OCI-LY7 (cell line): Measurements from ENCODE around the gene GOLGA3. TPM values are rescaled to one million over a fixed set of nuclear protein-coding genes. Genes with fewer than 3 reads are reported as not detected.

ENCODE experiments used
- BruUV-seq: library from RNA; stranded (reverse); fragments of 400-500 nt; replicated peaks from 2 replicates; lab custom pipeline; 2021; lab: Mats Ljungman, UMichigan
- CTCF ChIA-PET: fragments of 300-600 bp; sonication (Branson Sonifier 250); formaldehyde crosslinking; loops from one replicate; lab custom pipeline; 2022; ENCODE audit warnings: antibody characterized with exemption; ENCODE audit not compliant: unreplicated experiment; lab: Charles Lee
- POLR2A ChIA-PET: fragments of 300-600 bp; sonication (Branson Sonifier 250); formaldehyde crosslinking; loops from one replicate; lab custom pipeline; 2022; ENCODE audit warnings: antibody characterized with exemption; lab: Charles Lee
- DNase-seq: peaks from one replicate; pipeline ENCODE4 v3.0.0-alpha.2; 2015; ENCODE audit warnings: low spot score
- H2AFZ ChIP-seq: fragments of 200-600 bp; sonication (generic), shearing (Covaris generic); 2 replicates; pipeline ENCODE4 v1.6.1; 2014; ENCODE audit warnings: mild to moderate bottlenecking, antibody characterized with exemption, low read length, moderate library complexity
- H3K27ac ChIP-seq: fragments of 200-600 bp; sonication (generic); 2 replicates; pipeline ENCODE4 v1.5.1; 2014; ENCODE audit warnings: mixed run types, low read depth, mild to moderate bottlenecking, moderate library complexity, low read length, inconsistent platforms; ENCODE audit not compliant: poor library complexity, severe bottlenecking
- H3K36me3 ChIP-seq: fragments of 200-600 bp; sonication (generic); 2 replicates; pipeline ENCODE4 v1.6.1; 2014; ENCODE audit warnings: mild to moderate bottlenecking, antibody characterized with exemption, low read length, moderate library complexity, mixed read lengths; ENCODE audit not compliant: insufficient read depth
- H3K4me1 ChIP-seq: fragments of 200-600 bp; sonication (generic); 2 replicates; pipeline ENCODE4 v1.5.1; 2014; ENCODE audit warnings: mild to moderate bottlenecking, low read length; ENCODE audit not compliant: insufficient read depth, poor library complexity, severe bottlenecking
- H3K4me2 ChIP-seq: fragments of 200-600 bp; sonication (generic); 2 replicates; pipeline ENCODE4 v1.6.1; 2014; ENCODE audit warnings: mild to moderate bottlenecking, low read length
- H3K4me3 ChIP-seq: fragments of 200-600 bp; sonication (generic); 2 replicates; pipeline ENCODE4 v1.5.1; 2014; ENCODE audit warnings: mild to moderate bottlenecking, low read depth, low read length; ENCODE audit not compliant: poor library complexity, severe bottlenecking
- H3K79me2 ChIP-seq: fragments of 200-600 bp; sonication (generic); 2 replicates; pipeline ENCODE4 v1.6.1; 2016; ENCODE audit warnings: low read depth, mild to moderate bottlenecking, low read length, moderate library complexity, mixed read lengths; ENCODE audit not compliant: insufficient read depth
- H3K9me2 ChIP-seq: fragments of 200-600 bp; sonication (generic); 2 replicates; pipeline ENCODE4 v1.6.1; 2016; ENCODE audit warnings: mild to moderate bottlenecking, low read length, mixed read lengths; ENCODE audit not compliant: insufficient read depth
- H3K9me3 ChIP-seq: fragments of 200-600 bp; sonication (generic); 2 replicates; pipeline ENCODE4 v1.6.1; 2014; ENCODE audit warnings: mild to moderate bottlenecking, mixed run types, low read length, mixed read lengths
- H4K20me1 ChIP-seq: fragments of 200-600 bp; sonication (generic); 2 replicates; pipeline ENCODE4 v1.6.1; 2014; ENCODE audit warnings: mild to moderate bottlenecking, antibody characterized with exemption, low read length, moderate library complexity, mixed read lengths; ENCODE audit not compliant: insufficient read depth
- EZH2phosphoT487 ChIP-seq: fragments of 200-600 bp; sonication (generic); IDR thresholded peaks from 2 replicates; pipeline ENCODE4 v1.6.1; 2018; ENCODE audit warnings: low read depth, borderline replicate concordance, mild to moderate bottlenecking, mixed run types, antibody characterized with exemption, low read length, moderate library complexity, mixed read lengths
- intact Hi-C: fragments of 100-400 bp; cut with micrococcal nuclease; formaldehyde crosslinking; loops from one replicate; pipeline ENCODE4 v1.10.0; 2022; ENCODE audit not compliant: unreplicated experiment
- total RNA-seq, 2 experiments: library from RNA; depleted of rRNA in 1 of 2; stranded (reverse); fragments of >200 nt in 1 of 2; shearing (Covaris generic) in 1 of 2; gene quantifications; 2 replicates each; pipeline ENCODE4 v1.2.3, GENCODE V29; 2014 to 2022
- TF ChIP-seq, protein P1 (sequence below): fragments of 200-600 bp; sonication (generic); conservative IDR thresholded peaks from 2 replicates; pipeline ENCODE4 v1.5.1; 2014; ENCODE audit warnings: mild to moderate bottlenecking, antibody characterized with exemption, low read length, moderate library complexity, mixed read lengths

The GOLGA3 gene
- total RNA-seq, 2 experiments from 2014 or later: 51.2 to 77.9 TPM

DNA sequence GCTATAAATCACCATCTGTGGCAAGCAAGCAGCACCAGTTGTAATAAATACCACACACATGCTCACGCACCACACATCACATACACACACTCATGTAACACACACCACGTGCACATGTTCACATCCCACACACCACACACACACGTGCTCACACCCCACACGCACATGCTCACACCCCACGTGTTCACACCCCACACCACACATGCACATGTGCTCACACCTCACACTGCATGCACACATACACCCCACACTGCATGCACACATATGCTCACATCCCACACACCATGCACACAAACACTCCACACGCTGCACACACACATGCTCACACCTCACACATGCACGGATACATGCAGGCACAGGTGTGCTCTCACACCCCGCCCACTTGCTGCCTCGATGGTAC lies 44.1 kb downstream of the GOLGA3 start:
- Histone ChIP-seq H4K20me1 (no peaks in the 10 kb centered on the region; the same call in 1 of the 2 replicates), H3K27ac (no peak overlapping the region), H2AFZ (no peak overlapping the region), H3K9me2 (no peaks in the 10 kb centered on the region), H3K4me3 (no peak overlapping the region), H3K79me2 (no peaks in the 10 kb centered on the region), H3K4me1 (no peaks in the 10 kb centered on the region), H3K36me3 (peaks cover 86% of the 10 kb centered on the region), H3K9me3 (no peaks in the 10 kb centered on the region), H3K4me2 (no peak overlapping the region)
- no peak for TF ChIP-seq EZH2phosphoT487
- TF ChIP-seq, protein P1, sequence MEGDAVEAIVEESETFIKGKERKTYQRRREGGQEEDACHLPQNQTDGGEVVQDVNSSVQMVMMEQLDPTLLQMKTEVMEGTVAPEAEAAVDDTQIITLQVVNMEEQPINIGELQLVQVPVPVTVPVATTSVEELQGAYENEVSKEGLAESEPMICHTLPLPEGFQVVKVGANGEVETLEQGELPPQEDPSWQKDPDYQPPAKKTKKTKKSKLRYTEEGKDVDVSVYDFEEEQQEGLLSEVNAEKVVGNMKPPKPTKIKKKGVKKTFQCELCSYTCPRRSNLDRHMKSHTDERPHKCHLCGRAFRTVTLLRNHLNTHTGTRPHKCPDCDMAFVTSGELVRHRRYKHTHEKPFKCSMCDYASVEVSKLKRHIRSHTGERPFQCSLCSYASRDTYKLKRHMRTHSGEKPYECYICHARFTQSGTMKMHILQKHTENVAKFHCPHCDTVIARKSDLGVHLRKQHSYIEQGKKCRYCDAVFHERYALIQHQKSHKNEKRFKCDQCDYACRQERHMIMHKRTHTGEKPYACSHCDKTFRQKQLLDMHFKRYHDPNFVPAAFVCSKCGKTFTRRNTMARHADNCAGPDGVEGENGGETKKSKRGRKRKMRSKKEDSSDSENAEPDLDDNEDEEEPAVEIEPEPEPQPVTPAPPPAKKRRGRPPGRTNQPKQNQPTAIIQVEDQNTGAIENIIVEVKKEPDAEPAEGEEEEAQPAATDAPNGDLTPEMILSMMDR: no peak
- intact Hi-C loops: no loop called here
- BruUV-seq: no TSS peak
- ChIA-PET CTCF (no interaction called here), POLR2A (no interaction called here)
- no peak for DNase-seq

DNA sequence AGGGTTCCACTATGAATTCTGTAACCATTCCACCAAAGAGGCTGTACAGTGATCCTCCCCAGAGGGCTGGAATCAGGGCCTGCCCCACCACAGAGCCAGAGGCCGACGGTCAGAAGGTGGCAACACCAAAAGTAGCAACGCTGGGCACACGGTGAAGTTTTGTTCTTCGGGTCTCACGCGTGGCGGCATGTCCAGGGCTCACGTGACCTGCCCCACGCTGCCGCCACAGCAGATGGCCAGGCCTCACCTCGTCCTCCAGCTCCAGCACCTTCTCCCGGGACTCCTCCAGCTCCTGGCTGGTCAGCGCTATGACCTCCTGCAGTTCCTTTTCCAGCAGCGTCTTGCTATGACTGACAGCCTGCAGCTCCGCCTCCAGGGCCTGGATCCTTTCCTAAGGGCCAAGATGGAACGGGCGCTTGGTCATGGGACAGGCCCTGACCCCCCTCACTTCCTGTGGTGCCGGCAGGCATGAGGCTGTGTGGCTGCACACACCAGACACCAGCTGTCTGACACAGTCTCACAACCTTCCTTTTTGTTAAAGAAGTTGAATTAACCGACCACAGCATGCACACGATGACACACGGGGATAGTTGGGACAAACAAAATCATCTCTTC lies 44.6 kb downstream of the GOLGA3 start:
- ChIA-PET POLR2A (no interaction called here), CTCF (no interaction called here)
- Histone ChIP-seq H3K36me3 (peaks cover 86% of the 10 kb centered on the region), H4K20me1 (no peaks in the 10 kb centered on the region; the same call in 1 of the 2 replicates), H3K9me2 (no peaks in the 10 kb centered on the region), H3K4me1 (no peaks in the 10 kb centered on the region), H3K79me2 (no peaks in the 10 kb centered on the region), H3K4me2 (no peak overlapping the region), H3K27ac (no peak overlapping the region), H3K9me3 (no peaks in the 10 kb centered on the region), H2AFZ (no peak overlapping the region), H3K4me3 (no peak overlapping the region)
- no TSS peak for BruUV-seq
- DNase-seq: no peak
- intact Hi-C loops: no loop called here
- no peak for TF ChIP-seq EZH2phosphoT487
- TF ChIP-seq, protein P1: no peak

DNA sequence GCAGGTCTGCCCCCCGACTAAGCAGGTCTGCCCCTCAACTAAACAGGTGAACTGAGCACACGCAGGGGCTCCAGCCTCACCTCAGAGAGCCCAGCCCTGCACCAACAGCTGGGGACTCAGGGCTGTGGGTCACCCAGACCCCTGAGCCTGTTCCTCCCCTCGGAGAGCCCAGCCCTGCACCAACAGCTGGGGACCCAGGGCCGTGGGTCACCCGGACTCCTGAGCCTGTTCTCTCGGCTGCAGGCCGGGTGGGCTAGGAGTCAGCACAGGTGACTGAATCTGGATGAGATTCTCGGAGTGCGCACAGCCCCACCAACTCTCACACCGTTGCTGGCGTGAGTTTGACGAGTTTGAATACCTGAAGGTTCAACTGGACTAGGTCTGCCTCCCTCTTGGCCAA lies 46.7 kb downstream of the GOLGA3 start:
- H3K79me2 ChIP-seq: no peaks in the 10 kb centered on the region
- H4K20me1 ChIP-seq: no peaks in the 10 kb centered on the region
- BruUV-seq: no TSS peak
- ChIA-PET POLR2A (no interaction called here), CTCF (no interaction called here)
- H3K4me1 ChIP-seq: no peaks in the 10 kb centered on the region
- H3K27ac ChIP-seq: no peak overlapping the region
- H3K9me3 ChIP-seq: no peaks in the 10 kb centered on the region
- H3K4me3 ChIP-seq: no peak overlapping the region
- H3K4me2 ChIP-seq: no peak overlapping the region
- no peak overlapping the region for H2AFZ ChIP-seq
- intact Hi-C loops: no loop called here
- no peak for DNase-seq
- H3K36me3 ChIP-seq: peaks cover 91% of the 10 kb centered on the region
- no peaks in the 10 kb centered on the region for H3K9me2 ChIP-seq
- no peak for TF ChIP-seq EZH2phosphoT487
- TF ChIP-seq, protein P1: no peak
